Activated naive CD4-positive, alpha-beta T cell treated with Interleukin-2 at 50 U/mL for 16 hours (primary cell): ENCODE results near the gene PROSER2.

Experiments
- DNase-seq: peaks from one replicate; pipeline ENCODE4 v3.0.0-alpha.2; 2020

Gene PROSER2

GRCh38 chr10:11823122-11823988 lies at the start of gene PROSER2:
TSS of gene PROSER2 (plus strand) at chr10:11823356. CDS start at chr10:11852078, 28,722 bp downstream.
- DNase-seq, result peak; percentile 30

- DNase-seq, result no peak
Measured at GRCh38 chr10:11773761-11774441, 49.3 kb upstream of the PROSER2 start.

- no peak for DNase-seq
Measured at GRCh38 chr10:11775412-11775811, 47.7 kb upstream of the PROSER2 start.

GRCh38 chr10:11776080-11776479 lies 47.1 kb upstream of the PROSER2 start:
- no peak for DNase-seq

GRCh38 chr10:11781114-11781513 lies 42.0 kb upstream of the PROSER2 start:
- no peak for DNase-seq

GRCh38 chr10:11782793-11783557 lies 40.2 kb upstream of the PROSER2 start:
- no peak for DNase-seq

GRCh38 chr10:11783558-11783865 lies 39.6 kb upstream of the PROSER2 start:
- DNase-seq, result no peak

GRCh38 chr10:11787374-11787773 lies 35.8 kb upstream of the PROSER2 start:
- no peak for DNase-seq

- no peak for DNase-seq
Measured at GRCh38 chr10:11787846-11788245, 35.3 kb upstream of the PROSER2 start.

- no peak for DNase-seq
Measured at GRCh38 chr10:11789306-11789705, 33.9 kb upstream of the PROSER2 start.

GRCh38 chr10:11789956-11790355 lies 33.2 kb upstream of the PROSER2 start:
- DNase-seq, result no peak

GRCh38 chr10:11793762-11794479 lies 29.2 kb upstream of the PROSER2 start:
- no peak for DNase-seq

- DNase-seq, result no peak
Measured at GRCh38 chr10:11794566-11794965, 28.6 kb upstream of the PROSER2 start.

GRCh38 chr10:11795101-11795920 lies 27.8 kb upstream of the PROSER2 start:
- no peak for DNase-seq

- no peak for DNase-seq
Measured at GRCh38 chr10:11796474-11796873, 26.7 kb upstream of the PROSER2 start.

GRCh38 chr10:11797281-11797680 lies 25.9 kb upstream of the PROSER2 start:
- no peak for DNase-seq

- DNase-seq, result no peak
Measured at GRCh38 chr10:11797847-11798633, 25.1 kb upstream of the PROSER2 start.

- DNase-seq, result no peak
Measured at GRCh38 chr10:11798845-11799735, 24.1 kb upstream of the PROSER2 start.

GRCh38 chr10:11799736-11800080 lies 23.4 kb upstream of the PROSER2 start:
- no peak for DNase-seq

GRCh38 chr10:11804336-11804735 lies 18.8 kb upstream of the PROSER2 start:
- no peak for DNase-seq
